Stomach (tissue), 9 donors: Measurements from ENCODE around the gene GRK2. TPM values are rescaled to one million over a fixed set of nuclear protein-coding genes. Genes with fewer than 3 reads are reported as not detected.

ENCODE experiments used
- DNase-seq, 2 donors: peaks; one replicate each; pipeline versions ENCODE4 v3.0.0 to v3.0.0-alpha.2; 2013 to 2019
- H3K27ac ChIP-seq, 5 donors: fragments of 200-600 bp in 4 of 5; sonication (generic) in 4 of 5; one replicate each; pipeline ENCODE4 v1.5.1; 2013 to 2019; ENCODE audit warnings: mild to moderate bottlenecking in 1 of 5, moderate library complexity in 1 of 5
- H3K27me3 ChIP-seq, 3 donors: fragments of 200-600 bp; sonication (generic); one replicate each; pipeline ENCODE4 v1.5.1; 2017 to 2019; ENCODE audit warnings: mixed run types in 1 of 3
- H3K36me3 ChIP-seq, 4 donors: fragments of 200-600 bp; sonication (generic); 1 replicate in 3 of 4; 2 replicates in 1 of 4; pipeline ENCODE4 v1.5.1; 2016 to 2019
- H3K4me1 ChIP-seq, 4 donors: fragments of 200-600 bp; sonication (generic); one replicate each; pipeline ENCODE4 v1.5.1; 2016 to 2019
- H3K4me3 ChIP-seq, 4 donors: fragments of 200-600 bp; sonication (generic) in 3 of 4; one replicate each; pipeline ENCODE4 v1.5.1; 2016 to 2019; ENCODE audit warnings: mild to moderate bottlenecking in 1 of 4
- H3K9me3 ChIP-seq, 4 donors: fragments of 200-600 bp; sonication (generic); one replicate each; pipeline ENCODE4 v1.5.1; 2016 to 2019
- CTCF ChIP-seq, 7 experiments: fragments of 450-650 bp in 4 of 7; fragments of 200-600 bp in 3 of 7; sonication (generic) in 3 of 7; IDR thresholded peaks; one replicate each; pipeline ENCODE4 v1.5.1; 2016 to 2019; ENCODE audit warnings: antibody characterized with exemption in 7 of 7, control low read depth in 2 of 7, mild to moderate bottlenecking in 1 of 7
- EP300 ChIP-seq: sonication (generic); formaldehyde crosslinking; IDR thresholded peaks from one replicate; pipeline ENCODE4 v1.6.1; 2017; ENCODE audit warnings: antibody characterized with exemption
- POLR2A ChIP-seq, 4 donors: fragments of 450-650 bp; IDR thresholded peaks; one replicate each; pipeline ENCODE4 v1.6.1; 2016; ENCODE audit warnings: antibody characterized with exemption in 4 of 4, control low read depth in 2 of 4, mild to moderate bottlenecking in 1 of 4, moderate library complexity in 1 of 4
- POLR2AphosphoS5 ChIP-seq, 3 donors: sonication (generic); formaldehyde crosslinking; IDR thresholded peaks; one replicate each; pipeline ENCODE4 v1.6.1; 2016; ENCODE audit warnings: antibody characterized with exemption in 3 of 3
- WGBS, 5 donors: extraction: QIAGEN DNeasy Blood & Tissue Kit in 3 of 5; methylation state at CpG; one replicate each; pipeline versions ENCODE4 v1.1.5 to v1.1.7; 2013 to 2018; 5-methylcytosine and 5-hydroxymethylcytosine counted together
- intact Hi-C: fragments of 100-400 bp; cut with DNase I; formaldehyde crosslinking; loops from one replicate; pipeline ENCODE4 v1.15.1; 2023; ENCODE audit warnings: low total_unique reads
- polyA plus RNA-seq, 3 donors: library from polyadenylated mRNA; stranded (reverse); fragments of 200-250 nt; gene quantifications; one replicate each; pipeline ENCODE4 v1.2.3, GENCODE V29; 2013
- total RNA-seq, 5 donors: library from RNA; depleted of rRNA; stranded (reverse); fragments of >200 nt; gene quantifications; one replicate each; pipeline versions ENCODE4 v1.1.0 to v1.2.3, GENCODE V29; 2014 to 2016
- donor health status: healthy with polysubstance abuse.
- donor health status: Bipolar disorder and iron deficiency.
- donor health status: healthy.

GRK2 gene
- total and polyA plus RNA-seq, 8 donors, result 44.0 to 266 (median 86.2) TPM

DNA sequence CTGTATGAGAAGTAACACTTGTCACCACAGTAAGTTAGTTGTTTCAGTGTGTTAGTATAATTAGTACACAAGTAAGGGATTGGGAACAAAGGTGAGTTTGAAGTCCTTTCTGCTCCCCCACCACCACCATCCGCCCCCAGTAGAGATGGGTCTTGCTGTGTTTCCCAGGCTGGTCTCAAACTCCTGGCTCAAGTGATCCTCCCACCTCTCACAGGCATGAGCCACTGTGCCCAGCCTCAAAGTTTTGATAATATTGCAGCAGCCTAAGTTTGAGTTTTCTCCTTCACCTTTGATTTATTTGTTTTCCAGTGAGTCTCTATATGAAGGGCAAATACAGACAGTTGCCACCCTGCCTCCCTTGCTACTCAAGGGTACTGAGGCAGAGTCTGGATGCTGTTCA lies 23.7 kb upstream of the GRK2 start:
- Histone ChIP-seq H3K9me3 (no peaks in the 10 kb centered on the region), H3K4me1 (peaks cover 32 to 59% (median 48%) of the 10 kb centered on the region in 4 donors), H3K36me3 (peaks cover 43 to 49% (median 47%) of the 10 kb centered on the region in 4 donors), H3K27me3 (no peaks in the 10 kb centered on the region), H3K27ac (peak overlapping the region in 3 of 5 donors; percentile 91 to 95 (median 93)), H3K4me3 (peak overlapping the region in 2 of 4 donors; percentile 53 to 55)
- DNase-seq, result no peak
- intact Hi-C loops, result no loop called here
- 64 to 94% (median 81%) methylated on average over 1 of the region's 1 CpG for WGBS, 5 donors
- TF ChIP-seq POLR2A (IDR thresholded peaks at IDR 0.05) (no peak), CTCF (IDR thresholded peaks at IDR 0.05) (no peak), POLR2AphosphoS5 (IDR thresholded peaks at IDR 0.05) (no peak), EP300 (no peak)

- no peaks in the 10 kb centered on the region for H3K9me3 ChIP-seq
- H3K27me3 ChIP-seq, result no peaks in the 10 kb centered on the region
- peaks cover 32 to 56% (median 46%) of the 10 kb centered on the region in 4 donors for H3K4me1 ChIP-seq
- intact Hi-C loops, result no loop called here
- TF ChIP-seq EP300, result no peak
- no peak for TF ChIP-seq POLR2AphosphoS5 (IDR thresholded peaks at IDR 0.05)
- no peak for TF ChIP-seq POLR2A (IDR thresholded peaks at IDR 0.05)
- no peak for TF ChIP-seq CTCF (IDR thresholded peaks at IDR 0.05)
- no peak for DNase-seq
- H3K4me3 ChIP-seq, result no peak overlapping the region
- H3K27ac ChIP-seq, result peak overlapping the region in 1 of 5 donors; percentile 91
- 61 to 82% (median 71%) methylated on average over 2 of the region's 2 CpGs for WGBS, 5 donors
- H3K36me3 ChIP-seq, result peaks cover 48 to 54% (median 52%) of the 10 kb centered on the region in 4 donors
These were observed 23.2 kb upstream of the GRK2 start for GRCh38 chr11:67243051-67243450.

DNA sequence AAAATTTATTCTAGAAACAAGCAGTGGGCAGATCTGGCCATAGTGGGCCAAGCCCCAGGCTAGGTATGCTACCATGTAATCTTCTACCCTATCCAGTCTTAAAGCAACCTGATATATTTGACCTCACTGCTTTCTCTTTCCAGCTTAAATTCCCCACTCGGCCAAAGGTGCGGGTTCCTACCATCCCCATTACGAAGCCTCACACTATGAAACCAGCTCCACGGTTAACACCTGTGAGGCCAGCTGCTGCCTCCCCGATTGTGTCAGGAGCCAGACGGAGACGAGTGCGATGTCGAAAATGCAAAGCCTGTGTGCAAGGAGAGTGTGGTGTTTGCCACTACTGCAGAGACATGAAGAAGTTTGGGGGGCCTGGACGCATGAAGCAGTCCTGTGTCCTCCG lies 21.2 kb upstream of the GRK2 start:
- no peaks in the 10 kb centered on the region for H3K27me3 ChIP-seq
- TF ChIP-seq POLR2AphosphoS5 (IDR thresholded peaks at IDR 0.05) (no peak), CTCF (IDR thresholded peaks at IDR 0.05) (no peak), POLR2A (IDR thresholded peaks at IDR 0.05) (no peak), EP300 (no peak)
- DNase-seq, result no peak
- 91 to 95% (median 95%) methylated on average over 11 of the region's 11 CpGs for WGBS, 5 donors
- H3K36me3 ChIP-seq, result peaks cover 67 to 74% (median 72%) of the 10 kb centered on the region in 4 donors
- no peak overlapping the region for H3K4me3 ChIP-seq
- no peak overlapping the region for H3K27ac ChIP-seq
- peaks cover 18 to 47% (median 34%) of the 10 kb centered on the region in 4 donors for H3K4me1 ChIP-seq
- H3K9me3 ChIP-seq, result no peaks in the 10 kb centered on the region
- intact Hi-C loops, result no loop called here

DNA sequence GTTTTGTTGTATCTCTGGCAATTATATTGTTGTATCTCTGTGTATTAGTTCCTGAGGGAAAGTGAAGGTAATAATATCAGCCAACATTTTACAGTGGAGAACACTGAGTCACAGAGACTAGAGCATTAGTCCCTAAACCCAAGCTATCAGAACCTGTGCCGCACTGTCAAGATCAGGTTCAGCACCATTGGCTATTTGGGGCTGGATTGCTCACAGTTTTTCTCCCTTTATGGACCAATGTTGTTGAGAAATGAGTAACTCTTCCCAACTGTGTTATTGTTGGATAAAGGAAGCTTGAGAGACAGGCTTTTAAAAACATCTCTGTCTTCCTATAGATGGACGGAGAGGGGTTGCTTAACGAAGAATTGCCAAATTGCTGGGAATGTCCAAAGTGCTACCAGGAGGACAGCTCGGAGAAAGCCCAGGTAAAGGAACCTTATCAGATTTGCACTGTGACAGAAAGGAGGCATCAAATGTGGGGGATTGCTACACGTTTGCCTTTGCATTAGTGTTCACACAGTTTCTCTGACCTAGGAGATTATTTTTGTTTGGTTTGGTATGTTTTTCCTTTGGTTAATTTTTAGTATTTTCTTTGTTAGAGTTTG lies 18.2 kb upstream of the GRK2 start:
- Histone ChIP-seq H3K27ac (no peak overlapping the region), H3K4me3 (no peak overlapping the region), H3K36me3 (peaks cover 96 to 100% (median 98%) of the 10 kb centered on the region in 4 donors), H3K27me3 (no peaks in the 10 kb centered on the region), H3K9me3 (no peaks in the 10 kb centered on the region), H3K4me1 (peaks cover 0 to 44% (median 15%) of the 10 kb centered on the region in 4 donors)
- 79 to 88% (median 85%) methylated on average over 5 of the region's 5 CpGs for WGBS, 5 donors
- no peak for DNase-seq
- intact Hi-C loops, result no loop called here
- TF ChIP-seq CTCF (IDR thresholded peaks at IDR 0.05), result no peak
- TF ChIP-seq POLR2AphosphoS5 (IDR thresholded peaks at IDR 0.05), result no peak
- TF ChIP-seq POLR2A (IDR thresholded peaks at IDR 0.05), result no peak
- no peak for TF ChIP-seq EP300
